Measurements from ENCODE around the gene RASSF4. TPM values are rescaled to one million over a fixed set of nuclear protein-coding genes. Genes with fewer than 3 reads are reported as not detected.

RASSF4 gene
- total RNA-seq, 1 experiment from 2014 or later: 11.5 TPM

DNA sequence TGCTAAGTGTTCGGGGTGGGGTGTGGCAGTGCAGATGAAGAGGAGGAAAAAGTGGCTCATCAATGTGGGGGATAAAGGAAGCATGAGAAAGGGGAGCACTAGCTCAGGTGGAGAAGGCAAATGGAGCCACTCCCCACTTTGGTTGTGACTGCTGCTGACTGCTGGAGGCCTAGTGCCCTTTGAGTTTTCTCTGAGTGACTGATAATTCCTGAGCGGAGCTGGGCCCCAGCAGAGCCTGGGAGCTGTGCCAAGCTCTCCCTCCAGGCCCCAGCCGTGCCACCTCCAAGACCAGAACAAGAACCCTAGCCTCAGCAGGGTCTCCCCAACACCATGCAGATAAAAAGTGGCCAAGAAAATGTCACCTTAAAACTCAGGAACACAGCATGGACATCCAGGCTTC is 9.7 kb upstream of the RASSF4 start:
- H3K9me3 Mint-ChIP-seq: peaks cover 4 to 10% of the 10 kb centered on the region in 2 experiments
- H3K4me1 Mint-ChIP-seq: peaks cover 29 to 30% of the 10 kb centered on the region in 2 experiments
- no peak for TF ChIP-seq CTCF (conservative IDR thresholded peaks at IDR 0.05)
- H3K9ac ChIP-seq (ENCODE audit: extremely low read depth, insufficient read length, low read length): no peak overlapping the region
- no peak overlapping the region for H3K4me2 ChIP-seq (ENCODE audit: insufficient read depth, insufficient read length, low read length)
- H2BK5ac ChIP-seq (ENCODE audit: insufficient read length, low read length): no peak overlapping the region
- no peaks in the 10 kb centered on the region; the same call in 1 of the 2 replicates for H3K27me3 Mint-ChIP-seq (ENCODE audit: low read depth)
- peak; percentile 9 for DNase-seq
- peaks cover 10% of the 10 kb centered on the region for H3K9me3 ChIP-seq (ENCODE audit: control insufficient read depth, low read depth, low read length)
- H3K27me3 ChIP-seq (ENCODE audit: insufficient read depth, low read length): no peaks in the 10 kb centered on the region
- peaks cover 3 to 20% (median 4%) of the 10 kb centered on the region in 3 experiments; a peak in 5 of 7 replicates for H3K36me3 Mint-ChIP-seq (ENCODE audit: insufficient read depth in 1 of 3, low read depth in 3 of 3)
- no peak overlapping the region for H3K56ac ChIP-seq (ENCODE audit: insufficient read length, low read depth, low read length)
- no peak overlapping the region for H3K27ac ChIP-seq (ENCODE audit: insufficient read length, low read depth, low read length)
- peaks cover 7% of the 10 kb centered on the region for H3K4me1 ChIP-seq (ENCODE audit: insufficient read depth, low read length)
- no peak overlapping the region for H4K8ac ChIP-seq (replicated peaks; ENCODE audit: insufficient read length, low read depth, low read length)
- H2AK5ac ChIP-seq (ENCODE audit: insufficient read length, low read length): no peak overlapping the region
- no peak overlapping the region for H2BK120ac ChIP-seq (ENCODE audit: low read depth, low read length, poor library complexity, severe bottlenecking)
- H3K4ac ChIP-seq (ENCODE audit: low read depth, low read length): no peak overlapping the region
- H3K27ac Mint-ChIP-seq: peak overlapping the region in 2 of 3 experiments; percentile 26 to 87; a peak in 3 of 7 replicates
- H3K14ac ChIP-seq (ENCODE audit: insufficient read depth, low read length): no peak overlapping the region
- no peak overlapping the region for H2BK15ac ChIP-seq (ENCODE audit: low read depth, low read length)
- no peak overlapping the region for H3T11ph ChIP-seq (ENCODE audit: low read length)
- H2BK20ac ChIP-seq (ENCODE audit: low read depth, low read length, poor library complexity, severe bottlenecking): no peak overlapping the region
- H4K91ac ChIP-seq (ENCODE audit: insufficient read length, low read depth, low read length): no peak overlapping the region
- no peaks in the 10 kb centered on the region for H3K79me1 ChIP-seq (ENCODE audit: insufficient read depth, low read depth, low read length, poor library complexity, severe bottlenecking)
- no peak overlapping the region for H4K5ac ChIP-seq (ENCODE audit: insufficient read length, low read depth, low read length)
- WGBS (ENCODE audit: extremely low coverage, insufficient read length, low lambda C conversion rate): no CpG with 5 or more reads among the region's 3 CpGs
- H3K23ac ChIP-seq (ENCODE audit: insufficient read length, low read depth, low read length): no peak overlapping the region
- H2BK12ac ChIP-seq (ENCODE audit: insufficient read length, low read depth, low read length): no peak overlapping the region
- no peak overlapping the region for H3K4me3 Mint-ChIP-seq
- H3K79me2 ChIP-seq (ENCODE audit: insufficient read depth, low read length): no peaks in the 10 kb centered on the region
- H2AFZ ChIP-seq (ENCODE audit: low read length): no peak overlapping the region
- H4K20me1 ChIP-seq (ENCODE audit: control insufficient read depth, insufficient read depth, insufficient read length): no peaks in the 10 kb centered on the region
- H3K18ac ChIP-seq (ENCODE audit: insufficient read length, low read depth, low read length): no peak overlapping the region
- H3K23me2 ChIP-seq (ENCODE audit: insufficient read length, low read depth, low read length, poor library complexity, severe bottlenecking): no peaks in the 10 kb centered on the region
